HG02759 (cell line): ENCODE measurements around the gene GTPBP6.
"Not testable (repeated sequence)": the region's sequence is repeated elsewhere in the genome, so short reads cannot be mapped to it uniquely, and the experiment has no call there.

Experiments used
- ATAC-seq: cut with Tn5 transposase; IDR thresholded peaks from one replicate; pipeline ENCODE4 v1.9.1; 2021; ENCODE audit warnings: mild to moderate bottlenecking, moderate library complexity; ENCODE audit not compliant: unreplicated experiment

GTPBP6 gene

DNA sequence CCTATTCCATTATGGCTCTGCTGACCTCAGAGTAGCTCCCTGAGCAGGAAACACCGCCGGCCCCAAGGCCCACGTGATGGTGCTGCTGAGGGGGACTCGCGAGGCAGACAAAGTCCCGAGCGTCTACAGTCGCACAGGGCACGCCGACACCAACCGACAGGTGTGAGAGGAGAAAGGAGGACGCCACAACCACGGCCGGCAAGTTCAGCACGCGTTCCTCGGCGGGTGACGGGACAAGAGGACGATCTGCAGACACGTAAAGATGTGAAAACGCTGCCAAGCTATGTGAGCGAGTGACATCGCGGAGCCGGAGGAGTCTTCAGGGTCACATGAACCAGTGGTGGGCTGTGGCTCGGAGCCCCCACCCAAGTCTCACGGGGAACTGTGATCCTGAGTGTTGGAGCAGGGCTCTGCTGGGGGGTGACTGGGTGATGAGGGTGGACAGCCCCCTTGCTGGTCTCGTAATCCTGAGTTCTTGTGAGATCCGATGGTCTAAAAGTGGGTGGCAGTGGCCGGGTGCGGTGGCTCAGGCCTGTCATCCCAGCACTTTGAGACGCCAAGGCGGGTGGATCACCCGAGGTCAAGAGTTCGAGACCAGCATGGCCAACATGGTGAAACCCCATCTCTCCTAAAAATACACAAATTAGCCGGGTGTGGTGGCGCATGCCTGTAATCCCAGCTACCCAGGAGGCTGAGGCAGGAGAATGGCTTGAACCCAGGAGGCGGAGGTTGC lies 34.2 kb upstream of the GTPBP6 start:
- no peak for ATAC-seq

DNA sequence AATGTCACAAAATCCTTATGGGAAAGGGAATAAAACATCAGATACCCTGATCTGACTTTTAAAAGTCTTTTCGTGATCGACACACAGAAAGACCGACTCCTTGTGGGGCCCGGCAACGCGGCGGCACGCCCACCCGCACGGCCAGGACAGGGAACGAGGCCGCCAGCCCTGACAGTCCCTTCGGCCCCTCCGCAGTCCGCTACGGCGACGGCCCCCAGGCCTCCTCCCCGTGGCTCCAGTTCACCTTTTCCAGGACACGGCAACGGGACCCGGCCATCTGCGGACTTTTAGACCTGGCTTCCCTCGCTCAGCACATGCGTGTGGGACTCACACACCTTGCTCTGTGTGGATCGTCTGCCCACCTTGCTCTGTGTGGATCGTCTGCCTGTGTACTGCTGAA lies 33.6 kb upstream of the GTPBP6 start:
- no peak for ATAC-seq

DNA sequence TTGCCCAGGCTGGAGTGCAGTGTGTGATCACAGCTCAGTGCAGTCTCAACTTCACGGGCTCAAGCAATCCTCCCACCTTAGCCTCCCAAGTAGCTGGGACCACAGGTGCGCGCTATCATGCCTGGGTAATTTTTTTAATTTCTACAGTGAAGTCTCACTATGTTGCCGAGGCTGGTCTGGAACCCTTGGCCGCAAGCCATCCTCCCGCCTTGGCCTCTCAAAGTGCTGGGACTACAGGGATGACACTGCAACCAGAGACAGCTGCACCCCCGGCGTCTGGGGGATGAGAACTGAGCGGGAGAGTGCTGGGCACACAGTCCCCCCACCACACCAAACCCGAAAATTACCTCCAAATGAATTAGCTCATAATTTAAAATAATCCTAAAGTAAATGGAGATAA lies 33.1 kb upstream of the GTPBP6 start:
- no peak for ATAC-seq

DNA sequence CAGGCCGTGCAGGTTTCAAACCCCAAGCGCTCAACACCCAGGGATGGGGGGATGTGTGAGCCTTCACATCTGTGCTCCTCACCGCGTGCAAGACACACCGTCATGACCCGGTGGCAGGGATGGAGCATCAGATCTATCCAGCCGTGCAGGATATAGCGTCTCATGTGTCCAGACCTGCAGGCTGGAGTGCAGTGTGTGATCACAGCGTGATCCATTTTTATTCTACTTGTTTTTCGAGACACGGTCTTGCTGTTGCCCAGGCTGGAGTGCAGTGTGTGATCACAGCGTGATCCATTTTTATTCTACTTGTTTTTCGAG lies 32.7 kb upstream of the GTPBP6 start:
- ATAC-seq, result not testable (repeated sequence)

DNA sequence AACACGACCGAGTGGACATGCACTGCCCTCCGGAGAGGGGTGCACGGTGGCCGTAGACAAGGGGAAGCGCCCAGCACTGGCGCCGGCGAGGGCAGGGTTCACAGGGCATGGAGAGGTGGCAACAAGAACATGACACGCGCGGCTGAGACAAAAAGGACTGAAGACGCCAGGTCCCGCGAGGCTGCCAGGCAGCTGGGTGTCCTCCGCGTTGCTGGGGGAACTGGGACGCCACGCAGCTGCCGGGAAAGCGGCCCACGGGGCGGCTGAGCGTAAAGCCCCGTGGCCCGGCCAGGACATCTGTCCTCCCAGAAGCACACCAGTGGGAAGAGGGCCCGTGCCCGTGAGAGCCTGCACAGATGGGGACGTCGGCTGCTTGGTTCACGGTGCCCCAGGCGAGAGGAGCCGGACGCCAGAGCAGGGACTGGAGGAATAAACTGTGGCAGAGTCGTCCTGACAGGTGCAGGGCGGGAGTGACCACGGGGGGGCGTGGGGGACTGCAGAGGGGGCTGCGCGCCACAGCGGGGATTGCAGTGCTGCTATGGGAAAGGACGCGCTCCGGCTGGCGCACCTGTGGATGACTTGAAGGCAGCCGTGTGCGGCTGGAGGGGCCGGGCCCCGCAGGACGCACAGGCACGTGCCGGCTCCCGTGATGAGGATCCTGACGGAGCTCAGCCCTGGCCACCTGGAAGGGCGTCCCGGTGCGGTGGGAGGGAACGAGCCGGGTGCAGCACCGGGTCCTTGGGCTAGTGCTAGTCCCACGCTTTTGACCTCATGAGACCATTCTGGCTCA lies 32.1 kb upstream of the GTPBP6 start:
- ATAC-seq, result no peak

DNA sequence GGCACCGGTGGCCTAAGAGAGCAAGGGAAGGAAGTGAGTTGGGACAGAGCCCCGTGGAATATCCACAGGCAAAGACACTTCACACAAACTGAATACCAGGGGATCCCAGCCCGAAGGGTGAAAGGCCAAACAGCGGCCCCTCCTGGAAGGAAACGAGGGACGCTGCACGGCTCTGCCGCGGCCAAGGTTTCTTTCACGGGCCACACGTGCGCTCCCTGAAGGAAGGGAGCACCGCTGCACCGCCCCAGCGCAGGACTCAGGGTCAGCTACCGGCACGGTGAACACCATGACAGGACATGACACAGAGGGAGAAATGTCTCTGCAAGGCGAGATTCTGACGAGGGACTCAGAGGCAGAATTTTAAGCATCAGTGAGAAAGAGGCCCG lies 31.5 kb upstream of the GTPBP6 start:
- no peak for ATAC-seq

DNA sequence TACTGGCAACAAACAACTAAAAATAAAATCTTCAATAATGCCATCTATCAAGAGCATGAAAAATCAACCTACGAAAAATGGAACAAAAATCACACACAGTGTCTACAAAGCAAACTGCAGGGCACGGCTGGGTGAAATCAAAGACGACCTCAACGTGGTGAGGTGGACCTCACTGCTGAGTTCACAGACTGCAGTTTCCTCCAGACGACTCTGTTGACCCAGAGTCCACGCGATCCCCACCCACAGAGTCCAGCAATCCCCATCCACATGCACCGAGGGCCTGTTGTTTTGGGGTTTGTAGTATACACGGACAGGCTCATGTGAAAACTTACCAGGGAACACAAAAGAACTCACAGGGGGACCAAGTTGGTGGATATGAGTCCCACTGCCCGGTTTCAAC lies 31.1 kb upstream of the GTPBP6 start:
- ATAC-seq, result no peak

DNA sequence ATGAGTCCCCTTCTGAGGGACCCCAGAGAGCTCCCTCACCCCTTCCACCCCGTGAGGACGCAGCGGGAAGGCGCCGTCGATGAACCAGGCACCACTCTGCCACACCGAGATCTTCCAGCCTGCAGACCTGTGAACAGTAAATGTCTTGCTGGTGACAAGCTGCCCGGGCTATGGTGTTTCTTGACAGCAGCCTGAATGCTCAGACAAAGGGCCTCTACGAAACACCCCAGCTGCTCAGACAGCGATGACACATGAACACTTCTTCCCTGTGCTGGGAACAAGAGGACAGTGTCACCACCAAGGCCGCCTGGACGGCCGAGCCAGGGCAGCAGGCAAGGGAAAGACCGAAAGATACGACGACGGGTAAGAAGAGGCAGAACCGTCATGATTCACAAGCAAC lies 30.6 kb upstream of the GTPBP6 start:
- ATAC-seq, result no peak

DNA sequence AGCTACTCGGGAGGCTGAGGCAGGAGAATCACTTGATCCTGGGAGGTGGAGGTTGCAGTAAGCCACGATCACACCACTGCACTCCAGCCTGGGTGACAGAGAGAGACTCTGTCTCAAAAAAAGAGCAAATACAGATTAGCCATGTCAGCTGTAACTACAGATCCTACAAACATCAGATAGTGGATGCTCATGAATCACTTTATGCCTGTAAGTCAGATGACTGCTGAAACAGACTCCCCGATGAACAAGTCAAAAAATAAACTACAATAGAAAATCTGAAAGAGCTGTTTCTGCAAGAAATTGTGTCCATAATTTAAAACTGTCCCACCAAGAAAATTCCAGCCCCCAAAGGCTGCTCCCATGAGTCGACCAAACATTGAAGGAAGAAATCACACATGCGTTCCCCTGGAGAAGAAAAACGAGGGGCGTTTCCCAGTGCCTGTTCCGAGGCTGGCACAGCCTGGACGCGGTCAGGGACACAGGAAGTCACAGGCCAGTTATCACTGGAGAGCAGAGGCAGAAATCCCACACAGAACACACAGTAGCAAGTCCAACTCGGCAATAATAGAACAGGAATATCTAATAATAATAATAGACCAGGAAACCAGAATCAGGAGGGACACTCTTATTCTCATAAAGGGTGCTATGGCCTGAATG lies 30.0 kb upstream of the GTPBP6 start:
- no peak for ATAC-seq

DNA sequence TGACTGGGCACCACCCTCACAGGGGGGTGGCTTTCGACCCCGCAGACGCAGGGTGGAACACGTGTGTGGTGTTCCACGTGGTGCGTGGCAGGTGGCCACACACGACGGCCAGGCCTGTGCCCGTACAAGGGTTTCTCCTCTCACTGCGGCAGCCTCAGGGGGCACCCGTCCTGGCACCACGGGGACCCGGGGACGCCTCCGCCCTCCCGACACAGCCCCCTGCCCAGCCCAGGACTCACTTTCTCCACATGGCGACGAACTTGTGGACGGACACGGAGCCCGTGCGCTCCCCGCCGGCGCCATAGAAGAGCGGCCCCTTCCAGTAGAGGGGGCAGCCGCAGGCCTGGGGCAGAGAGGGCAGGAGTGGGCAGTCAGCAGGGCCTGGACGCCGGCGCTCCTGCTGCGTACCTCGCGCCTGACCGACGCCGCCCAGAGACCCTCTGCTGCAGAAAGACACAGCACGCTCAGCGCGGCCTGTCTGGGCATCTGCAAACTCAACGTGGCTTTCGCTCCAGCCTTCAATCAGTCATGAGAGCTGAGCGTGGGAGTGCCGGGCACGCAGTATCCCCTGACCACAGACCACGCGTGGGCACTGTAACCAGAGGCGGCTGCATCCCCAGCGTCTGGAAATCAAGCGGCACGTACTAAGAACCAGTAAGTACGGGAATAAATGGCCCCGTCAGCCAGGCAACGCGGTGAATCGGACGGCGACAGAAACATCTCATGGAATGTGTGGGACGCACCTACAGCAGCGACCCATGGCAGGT lies 28.9 kb upstream of the GTPBP6 start:
- ATAC-seq, result no peak

DNA sequence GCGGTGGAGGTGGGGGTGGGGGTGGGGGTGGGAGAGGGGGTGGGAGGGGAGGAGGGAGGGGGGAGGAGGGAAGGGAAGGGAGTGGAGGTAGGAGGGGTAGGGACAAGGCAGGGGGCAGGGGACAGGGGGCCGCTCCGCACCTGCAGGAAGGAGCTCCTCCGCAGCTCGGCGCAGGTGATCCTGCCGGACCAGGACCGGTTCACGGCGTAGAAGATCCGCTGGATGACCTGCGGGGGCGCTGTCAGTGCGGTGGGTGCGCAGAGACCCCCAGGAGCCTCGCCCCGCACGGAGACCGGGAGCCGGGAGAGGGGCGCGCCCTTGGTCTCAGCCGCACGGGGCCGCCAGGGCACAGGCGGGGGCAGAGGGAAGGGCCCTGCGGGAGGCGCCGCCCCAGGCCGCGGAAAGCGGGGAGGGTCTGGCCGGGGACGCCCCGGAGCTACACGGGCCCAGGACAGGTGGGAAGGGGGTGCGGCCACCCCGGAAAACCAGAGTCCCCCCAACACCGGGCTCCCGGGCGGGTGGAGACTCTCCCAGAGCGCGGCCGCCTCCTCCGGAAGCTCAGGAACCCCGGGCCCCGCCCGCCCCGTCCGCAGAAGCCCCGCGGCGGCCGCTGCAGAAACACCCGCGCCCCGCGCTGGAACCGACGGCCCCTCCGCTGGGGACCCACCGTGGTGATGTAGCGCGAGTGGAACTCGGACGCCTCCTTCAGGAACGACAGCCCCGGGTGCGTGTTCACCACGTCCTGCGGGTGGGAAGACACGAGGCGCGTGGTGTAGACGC lies 27.6 kb upstream of the GTPBP6 start:
- ATAC-seq, result no peak

DNA sequence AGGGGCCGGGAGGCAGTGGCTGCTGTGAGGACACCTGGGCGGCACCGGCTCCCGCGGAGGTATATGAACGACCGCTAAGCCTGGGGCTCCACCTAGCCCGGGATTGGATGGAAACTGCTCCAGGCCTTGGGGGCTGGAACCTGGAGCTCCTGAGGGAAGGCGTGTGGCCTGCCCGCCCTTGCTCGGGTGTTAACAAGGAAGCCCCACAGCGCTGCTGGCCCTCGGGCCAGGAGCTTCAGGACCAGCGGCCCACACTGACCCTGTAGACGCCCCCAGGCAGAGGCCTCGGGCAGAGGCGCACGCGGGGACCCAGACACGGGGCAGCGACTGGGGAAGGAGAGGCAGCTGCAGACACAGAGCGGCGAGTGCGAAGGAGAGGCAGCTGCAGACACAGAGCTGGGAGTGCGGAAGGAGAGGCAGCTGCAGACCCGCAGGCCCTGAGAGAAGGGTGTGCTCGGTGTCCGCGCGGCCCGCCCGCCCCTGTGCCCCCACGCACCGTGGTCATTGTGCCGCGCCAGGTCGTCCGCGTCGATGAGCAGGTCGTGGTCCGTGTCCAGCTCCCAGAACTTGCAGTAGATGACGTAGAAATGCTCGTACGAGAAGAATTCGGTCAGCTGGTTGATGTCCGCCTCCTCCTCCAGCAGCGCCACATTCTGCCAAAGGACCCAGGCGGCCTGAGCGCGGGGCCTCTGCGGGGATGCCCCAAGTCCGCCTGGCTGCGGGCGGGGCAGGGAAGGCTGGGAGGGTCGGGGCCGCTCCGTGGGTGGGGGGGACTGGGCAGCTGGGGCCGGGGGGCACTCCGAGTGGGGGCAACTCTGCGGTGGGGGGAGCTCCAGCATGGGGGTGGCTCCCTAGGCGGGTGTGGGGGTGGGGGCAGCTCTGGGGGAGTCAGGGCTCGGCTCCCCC lies 26.7 kb upstream of the GTPBP6 start:
- no peak for ATAC-seq

DNA sequence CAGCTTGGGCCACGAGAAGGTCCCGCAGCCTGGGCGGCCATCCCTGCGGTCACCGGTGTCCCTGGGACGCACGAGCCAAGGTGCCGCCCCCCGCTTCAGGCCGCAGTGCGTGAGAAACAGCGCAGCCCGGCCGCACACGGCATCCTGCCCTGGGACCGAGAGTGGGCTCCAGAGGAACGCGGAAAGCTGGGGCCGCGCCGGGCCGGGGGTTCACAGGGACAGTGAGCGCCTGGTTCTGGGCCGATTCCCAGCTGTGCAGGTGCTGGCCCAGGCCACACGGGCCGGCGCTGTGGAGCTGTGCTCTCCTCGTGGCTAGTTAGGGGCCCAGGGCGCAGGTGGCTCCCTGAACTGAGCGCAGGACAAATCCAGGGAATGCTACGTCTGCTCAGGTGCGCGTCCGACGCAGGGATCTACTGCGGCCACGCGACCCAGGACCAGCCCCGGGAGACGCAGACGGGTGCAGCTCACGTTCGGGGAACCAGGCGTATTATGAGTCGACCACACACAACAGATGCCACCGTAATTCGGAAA lies 25.8 kb upstream of the GTPBP6 start:
- ATAC-seq, result no peak

DNA sequence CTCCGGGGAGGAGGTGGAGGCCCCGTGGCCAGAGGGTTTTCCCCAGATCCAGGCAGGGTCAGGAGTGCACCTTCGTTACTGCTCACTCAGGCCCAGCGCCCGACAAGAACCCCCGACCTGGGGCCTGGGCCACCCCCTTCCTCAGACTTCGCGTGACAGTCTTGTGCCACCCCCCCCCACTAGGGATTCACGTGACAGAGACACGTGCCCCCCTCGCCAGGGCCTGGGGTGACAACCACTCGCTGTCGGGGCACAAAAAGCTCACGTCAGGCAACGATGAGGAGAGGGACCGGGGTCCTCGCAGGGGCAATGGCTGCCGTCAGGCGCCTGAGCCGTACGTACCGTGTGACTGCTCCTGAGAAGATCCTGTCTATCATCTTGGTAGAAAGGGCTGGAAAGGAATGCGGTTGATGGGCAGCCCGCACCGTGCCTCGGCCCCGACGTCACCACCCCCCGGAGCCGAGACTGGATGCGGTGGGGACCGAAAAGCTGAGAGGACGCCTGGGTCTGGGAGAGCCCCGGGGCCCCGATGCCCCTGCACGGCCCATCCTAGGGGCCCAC lies 23.0 kb upstream of the GTPBP6 start:
- no peak for ATAC-seq

DNA sequence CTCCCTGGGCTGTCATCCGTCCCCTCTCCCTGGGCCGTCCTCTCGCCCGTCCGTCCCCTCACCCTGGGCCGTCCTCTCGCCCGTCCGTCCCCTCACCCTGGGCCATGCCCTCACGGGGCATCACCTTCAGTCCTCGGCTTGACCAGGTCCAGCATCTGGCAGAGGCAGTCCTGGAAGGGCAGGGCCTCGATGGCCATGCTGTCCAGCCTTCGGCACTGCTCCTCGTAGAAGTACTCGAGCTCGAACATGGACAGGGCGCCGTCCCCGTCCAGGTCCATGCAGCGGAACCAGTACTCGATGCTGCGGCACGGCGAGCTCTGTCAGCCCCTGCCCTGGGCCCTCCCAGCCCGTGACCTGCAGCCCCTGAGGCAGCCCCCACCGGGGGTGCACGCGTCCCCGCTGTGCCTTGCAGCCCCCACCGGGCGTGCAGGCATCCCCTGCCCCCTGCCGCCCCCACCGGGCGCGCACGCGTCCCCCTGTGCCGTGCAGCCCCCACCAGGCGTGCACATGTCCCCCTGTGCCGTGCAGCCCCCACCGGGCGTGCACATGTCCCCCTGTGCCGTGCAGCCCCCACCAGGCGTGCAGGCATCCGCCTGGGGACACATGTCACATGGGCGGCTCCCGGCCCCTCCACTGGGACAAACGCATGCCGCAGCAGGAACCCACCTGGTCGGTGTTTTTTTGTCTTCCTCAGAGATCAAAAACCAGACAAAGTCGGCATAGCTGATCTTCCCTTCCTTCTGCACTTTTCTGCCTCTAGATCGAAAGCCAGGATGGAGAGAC lies 22.2 kb upstream of the GTPBP6 start:
- no peak for ATAC-seq

DNA sequence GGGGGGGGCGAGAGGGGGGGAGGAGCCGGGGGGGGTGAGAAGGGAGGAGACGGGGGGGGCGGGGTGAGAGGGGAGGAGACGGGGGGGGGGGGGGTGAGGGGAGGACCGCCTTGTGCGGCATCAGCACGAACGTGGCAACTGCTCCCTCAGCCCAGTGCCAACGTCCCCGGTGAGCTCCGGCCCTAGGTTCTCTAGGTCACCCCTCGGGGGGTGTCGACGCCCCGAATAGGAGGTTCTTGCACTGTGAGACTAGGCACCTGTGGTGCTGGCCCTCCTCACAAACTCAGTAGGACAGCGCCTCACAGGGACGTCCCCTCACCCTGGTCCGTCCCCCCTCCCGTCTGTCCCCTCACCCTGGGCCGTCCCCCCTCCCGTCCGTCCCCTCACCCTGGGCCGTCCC lies 21.5 kb upstream of the GTPBP6 start:
- no peak for ATAC-seq

DNA sequence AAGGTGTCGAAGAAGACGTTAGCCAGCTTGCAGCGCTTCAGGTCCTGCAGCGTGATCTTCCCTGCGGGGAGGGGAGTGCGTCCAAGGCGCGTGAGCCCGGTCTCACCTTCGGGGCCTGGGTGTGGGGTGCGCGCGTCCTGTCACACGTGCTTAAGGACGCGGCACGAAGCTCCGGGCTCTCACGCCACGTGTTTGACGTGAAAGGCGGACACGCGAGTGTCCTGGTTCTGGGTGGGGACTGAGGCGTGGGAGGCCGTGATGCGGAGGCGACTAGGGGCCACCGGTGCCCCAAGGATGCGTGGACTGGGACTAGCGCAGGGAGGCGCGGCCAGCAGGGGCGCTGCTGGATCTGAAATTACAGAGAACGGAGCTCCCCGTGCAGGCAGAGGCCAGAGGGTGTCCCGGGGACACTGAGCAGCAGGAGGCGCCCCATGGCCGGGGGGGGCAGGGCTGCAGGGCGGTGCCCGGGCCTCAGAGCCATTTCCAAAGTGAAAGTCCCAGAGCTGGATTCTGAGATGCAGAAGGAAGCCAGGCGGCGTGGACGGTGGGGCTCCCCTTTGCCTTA lies 20.3 kb upstream of the GTPBP6 start:
- ATAC-seq, result no peak

DNA sequence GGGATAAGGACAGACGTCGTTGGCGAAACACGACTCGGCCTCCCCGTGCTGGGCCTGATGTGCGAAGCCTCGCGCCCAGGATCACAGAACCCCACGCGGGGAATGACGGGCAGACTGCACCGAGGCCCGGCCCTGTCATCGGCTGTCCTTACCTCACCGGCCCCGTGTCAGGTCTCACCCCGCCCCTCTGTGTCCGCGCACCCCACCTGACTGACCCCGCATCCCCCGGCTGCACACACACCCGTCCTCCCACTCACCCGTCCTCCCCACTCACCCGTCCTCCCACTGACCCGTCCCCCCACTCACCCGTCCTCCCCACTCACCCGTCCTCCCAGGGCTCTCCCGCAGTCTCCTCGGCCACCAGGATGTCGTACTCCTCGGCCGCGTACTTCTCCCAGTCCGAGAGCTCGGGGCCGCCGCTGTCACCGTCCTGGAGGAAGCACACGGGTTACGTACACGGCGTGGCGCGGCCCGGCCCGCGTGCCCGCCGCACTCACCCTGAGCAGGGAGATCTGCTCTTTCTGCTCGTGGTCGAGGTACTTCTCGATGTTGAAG lies 19.8 kb upstream of the GTPBP6 start:
- ATAC-seq, result no peak
